SIG-M5 treated with dmso at 0.1 percent for 504 hours (cell line): ENCODE results near the gene PMF1.
"Not testable (repeated sequence)": the region's sequence is repeated elsewhere in the genome, so short reads cannot be mapped to it uniquely, and the experiment has no call there.

Experiments used
- DNase-seq: peaks from one replicate; lab custom pipeline; 2025; ENCODE audit not compliant: unreplicated experiment; lab: John Stamatoyannopoulos, UW

Gene PMF1

GRCh38 chr1:156195853-156196252 lies 17.0 kb upstream of the PMF1 start:
- no peak for DNase-seq

GRCh38 chr1:156196445-156196844 lies 16.4 kb upstream of the PMF1 start:
- no peak for DNase-seq

GRCh38 chr1:156198831-156199349 lies 13.9 kb upstream of the PMF1 start:
- DNase-seq: no peak

GRCh38 chr1:156200044-156200443 lies 12.8 kb upstream of the PMF1 start:
- no peak for DNase-seq

- no peak for DNase-seq
Observed at GRCh38 chr1:156203331-156203730, 9.5 kb upstream of the PMF1 start.

GRCh38 chr1:156204686-156205085 lies 8.1 kb upstream of the PMF1 start:
- DNase-seq: no peak

GRCh38 chr1:156211243-156211642 lies 1.6 kb upstream of the PMF1 start:
- DNase-seq: no peak

- DNase-seq: no peak
Observed at GRCh38 chr1:156212130-156212529, 677 bp upstream of the PMF1 start.

- DNase-seq: no peak
Observed at GRCh38 chr1:156213644-156213966, 798 bp downstream of the PMF1 start.

- peak; percentile 21 for DNase-seq
Observed at GRCh38 chr1:156214024-156214748, 1.4 kb downstream of the PMF1 start.

- DNase-seq: not testable (repeated sequence)
Observed at GRCh38 chr1:156216361-156217086, 3.7 kb downstream of the PMF1 start.

- peak; percentile 35 for DNase-seq
Observed at GRCh38 chr1:156217871-156218270, 5.1 kb downstream of the PMF1 start.

- DNase-seq: no peak
Observed at GRCh38 chr1:156220226-156220625, 7.4 kb downstream of the PMF1 start.

GRCh38 chr1:156221986-156222692 lies 9.3 kb downstream of the PMF1 start:
- no peak for DNase-seq

- no peak for DNase-seq
Observed at GRCh38 chr1:156225677-156226014, 12.8 kb downstream of the PMF1 start.

GRCh38 chr1:156226116-156226538 lies 13.3 kb downstream of the PMF1 start:
- DNase-seq: peak; percentile 27

GRCh38 chr1:156226782-156227181 lies 14.0 kb downstream of the PMF1 start:
- DNase-seq: no peak

GRCh38 chr1:156228501-156228900 lies 15.7 kb downstream of the PMF1 start:
- DNase-seq: no peak

GRCh38 chr1:156229809-156230472 lies 17.1 kb downstream of the PMF1 start:
- no peak for DNase-seq

- DNase-seq: no peak
Observed at GRCh38 chr1:156230473-156230837, 17.6 kb downstream of the PMF1 start.

- DNase-seq: no peak
Observed at GRCh38 chr1:156232201-156232894, 19.5 kb downstream of the PMF1 start.
